PC-9 (cell line): ENCODE data around the gene FAM83G. TPM values are rescaled to one million over a fixed set of nuclear protein-coding genes. Genes with fewer than 3 reads are reported as not detected.

Experiments
- BruUV-seq: library from RNA; stranded (reverse); fragments of 400-500 nt; replicated peaks from 2 replicates; lab custom pipeline; 2021; lab: Mats Ljungman, UMichigan
- CTCF ChIA-PET: fragments of 300-600 bp; sonication (Branson Sonifier 250); formaldehyde crosslinking; loops from one replicate; lab custom pipeline; 2022; ENCODE audit warnings: antibody characterized with exemption; lab: Charles Lee
- POLR2A ChIA-PET: fragments of 300-600 bp; sonication (Branson Sonifier 250); formaldehyde crosslinking; loops from one replicate; lab custom pipeline; 2022; ENCODE audit warnings: antibody characterized with exemption; ENCODE audit not compliant: unreplicated experiment; lab: Charles Lee
- DNase-seq, 2 experiments: peaks; one replicate each; pipeline versions ENCODE4 v3.0.0 to v3.0.0-alpha.2; 2015 to 2022; ENCODE audit warnings: mixed read lengths in 1 of 2
- H2AFZ ChIP-seq: fragments of 200-600 bp; sonication (generic); 2 replicates; pipeline ENCODE4 v1.8.1; 2017; ENCODE audit warnings: antibody characterized with exemption
- H3F3A ChIP-seq: fragments of 200-600 bp; sonication (generic); 2 replicates; pipeline ENCODE4 v1.8.1; 2017; ENCODE audit warnings: antibody characterized with exemption, mild to moderate bottlenecking, low read depth; ENCODE audit not compliant: insufficient read depth
- H3K27ac ChIP-seq: fragments of 200-600 bp; sonication (generic); 2 replicates; pipeline ENCODE4 v1.6.1; 2016; ENCODE audit warnings: mixed run types
- H3K27me3 ChIP-seq: fragments of 200-600 bp; sonication (generic); 2 replicates; pipeline ENCODE4 v1.6.1; 2016; ENCODE audit warnings: low read depth, mixed run types; ENCODE audit not compliant: insufficient read depth
- H3K36me3 ChIP-seq: fragments of 200-600 bp; sonication (generic); 2 replicates; pipeline ENCODE4 v1.6.1; 2016; ENCODE audit warnings: low read depth, mixed run types
- H3K4me1 ChIP-seq: fragments of 200-600 bp; sonication (generic); replicated peaks from 2 replicates; pipeline ENCODE4 v1.6.1; 2016; ENCODE audit warnings: mixed run types; ENCODE audit not compliant: insufficient read depth
- H3K4me2 ChIP-seq: fragments of 200-600 bp; sonication (generic); 2 replicates; pipeline ENCODE4 v1.6.1; 2017; ENCODE audit warnings: mixed run types
- H3K4me3 ChIP-seq: fragments of 200-600 bp; sonication (generic); 2 replicates; pipeline ENCODE4 v1.6.1; 2016; ENCODE audit warnings: mixed run types
- H3K79me2 ChIP-seq: fragments of 200-600 bp; sonication (generic); 2 replicates; pipeline ENCODE4 v1.6.1; 2017; ENCODE audit warnings: low read depth, mixed run types
- H3K9me2 ChIP-seq: fragments of 200-600 bp; sonication (generic); 2 replicates; pipeline ENCODE4 v1.8.1; 2017; ENCODE audit warnings: mild to moderate bottlenecking; ENCODE audit not compliant: insufficient read depth
- H3K9me3 ChIP-seq: fragments of 200-600 bp; sonication (generic); 2 replicates; pipeline ENCODE4 v1.8.1; 2016; ENCODE audit warnings: low read depth; ENCODE audit not compliant: insufficient read depth
- H4K20me1 ChIP-seq: fragments of 200-600 bp; sonication (generic); 2 replicates; pipeline ENCODE4 v1.8.1; 2017; ENCODE audit not compliant: insufficient read depth
- EZH2 ChIP-seq: fragments of 200-600 bp; sonication (generic); IDR thresholded peaks from 2 replicates; pipeline ENCODE4 v1.8.0; 2017; ENCODE audit warnings: antibody characterized with exemption, low read depth
- intact Hi-C: fragments of 100-400 bp; cut with micrococcal nuclease; formaldehyde crosslinking; loops from one replicate; pipeline ENCODE4 v1.10.0; 2022; ENCODE audit not compliant: unreplicated experiment
- total RNA-seq: library from RNA; stranded (reverse); gene quantifications from 2 replicates; pipeline ENCODE4 v1.2.3, GENCODE V29; 2021
- TF ChIP-seq, protein P1 (sequence below): fragments of 200-600 bp; sonication (generic); conservative IDR thresholded peaks from 2 replicates; pipeline ENCODE4 v1.6.1; 2017; ENCODE audit warnings: mixed run types, antibody characterized with exemption, mild to moderate bottlenecking, moderate library complexity

FAM83G gene
- total RNA-seq, 1 experiment from 2014 or later: 30.2 TPM

- no peaks in the 10 kb centered on the region for H3K9me2 ChIP-seq
- H3K27me3 ChIP-seq: no peaks in the 10 kb centered on the region
- TF ChIP-seq EZH2: no peak
- TF ChIP-seq, protein P1, sequence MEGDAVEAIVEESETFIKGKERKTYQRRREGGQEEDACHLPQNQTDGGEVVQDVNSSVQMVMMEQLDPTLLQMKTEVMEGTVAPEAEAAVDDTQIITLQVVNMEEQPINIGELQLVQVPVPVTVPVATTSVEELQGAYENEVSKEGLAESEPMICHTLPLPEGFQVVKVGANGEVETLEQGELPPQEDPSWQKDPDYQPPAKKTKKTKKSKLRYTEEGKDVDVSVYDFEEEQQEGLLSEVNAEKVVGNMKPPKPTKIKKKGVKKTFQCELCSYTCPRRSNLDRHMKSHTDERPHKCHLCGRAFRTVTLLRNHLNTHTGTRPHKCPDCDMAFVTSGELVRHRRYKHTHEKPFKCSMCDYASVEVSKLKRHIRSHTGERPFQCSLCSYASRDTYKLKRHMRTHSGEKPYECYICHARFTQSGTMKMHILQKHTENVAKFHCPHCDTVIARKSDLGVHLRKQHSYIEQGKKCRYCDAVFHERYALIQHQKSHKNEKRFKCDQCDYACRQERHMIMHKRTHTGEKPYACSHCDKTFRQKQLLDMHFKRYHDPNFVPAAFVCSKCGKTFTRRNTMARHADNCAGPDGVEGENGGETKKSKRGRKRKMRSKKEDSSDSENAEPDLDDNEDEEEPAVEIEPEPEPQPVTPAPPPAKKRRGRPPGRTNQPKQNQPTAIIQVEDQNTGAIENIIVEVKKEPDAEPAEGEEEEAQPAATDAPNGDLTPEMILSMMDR: no peak
- H3K4me2 ChIP-seq: no peak overlapping the region
- no peaks in the 10 kb centered on the region for H3K79me2 ChIP-seq
- intact Hi-C loops: no loop called here
- no peak overlapping the region for H3K27ac ChIP-seq
- no peaks in the 10 kb centered on the region for H3K9me3 ChIP-seq
- peaks cover 56% of the 10 kb centered on the region for H4K20me1 ChIP-seq
- DNase-seq: no peak
- no peaks in the 10 kb centered on the region for H3K4me1 ChIP-seq
- CTCF ChIA-PET: no interaction called here
- peaks cover 7% of the 10 kb centered on the region; the same call in 1 of the 2 replicates for H3K36me3 ChIP-seq
- no TSS peak for BruUV-seq
- H3F3A ChIP-seq: 0 out of 2 replicates have a peak, but pooled peaks cover 3% of the 10 kb centered on the region
- no peak overlapping the region for H3K4me3 ChIP-seq
- POLR2A ChIA-PET: no interaction called here
- H2AFZ ChIP-seq: no peak overlapping the region
Observed at GRCh38 chr17:18988546-18989173, 15.9 kb downstream of the FAM83G start.

GRCh38 chr17:18987862-18988545 lies 16.6 kb downstream of the FAM83G start:
- CTCF ChIA-PET: no interaction called here
- DNase-seq: no peak
- H3K27ac ChIP-seq: no peak overlapping the region
- H3K9me3 ChIP-seq: no peaks in the 10 kb centered on the region
- H3K79me2 ChIP-seq: no peaks in the 10 kb centered on the region
- no peaks in the 10 kb centered on the region for H3K27me3 ChIP-seq
- POLR2A ChIA-PET: interaction anchor here (0.6 kb wide), 1 partner anchor 731 kb away, joined by 3 read pairs; no protein-coding TSS in a partner anchor
- H3F3A ChIP-seq: 0 out of 2 replicates have a peak, but pooled peaks cover 3% of the 10 kb centered on the region
- H3K4me1 ChIP-seq: no peaks in the 10 kb centered on the region
- TF ChIP-seq EZH2: no peak
- TF ChIP-seq, protein P1: no peak
- H3K9me2 ChIP-seq: no peaks in the 10 kb centered on the region
- no peak overlapping the region for H3K4me2 ChIP-seq
- no TSS peak for BruUV-seq
- intact Hi-C loops: no loop called here
- H3K36me3 ChIP-seq: peaks cover 7% of the 10 kb centered on the region; the same call in 1 of the 2 replicates
- H2AFZ ChIP-seq: no peak overlapping the region
- no peak overlapping the region for H3K4me3 ChIP-seq
- peaks cover 54% of the 10 kb centered on the region for H4K20me1 ChIP-seq

- ChIA-PET POLR2A (no interaction called here), CTCF (no interaction called here)
- H3F3A ChIP-seq: 0 out of 2 replicates have a peak, but pooled peaks cover 3% of the 10 kb centered on the region
- TF ChIP-seq, protein P1: no peak
- TF ChIP-seq EZH2: no peak
- H3K9me3 ChIP-seq: no peaks in the 10 kb centered on the region
- DNase-seq: no peak
- H3K4me2 ChIP-seq: no peak overlapping the region
- H3K79me2 ChIP-seq: no peaks in the 10 kb centered on the region
- H3K36me3 ChIP-seq: peaks cover 7% of the 10 kb centered on the region; the same call in 1 of the 2 replicates
- peaks cover 6% of the 10 kb centered on the region for H3K4me1 ChIP-seq
- no peaks in the 10 kb centered on the region for H3K9me2 ChIP-seq
- no peaks in the 10 kb centered on the region for H3K27me3 ChIP-seq
- H4K20me1 ChIP-seq: peaks cover 54% of the 10 kb centered on the region
- BruUV-seq: no TSS peak
- H3K27ac ChIP-seq: no peak overlapping the region
- no peak overlapping the region for H2AFZ ChIP-seq
- intact Hi-C loops: no loop called here
- H3K4me3 ChIP-seq: no peak overlapping the region
Observed at GRCh38 chr17:18987230-18987610, 17.3 kb downstream of the FAM83G start.
